Pulmonary artery endothelial cell (primary cell): ENCODE measurements around the gene BICD1. TPM values are rescaled to one million over a fixed set of nuclear protein-coding genes. Genes with fewer than 3 reads are reported as not detected.

ENCODE experiments used
- DNase-seq: peaks from one replicate; pipeline ENCODE4 v3.0.0-alpha.2; 2011; ENCODE audit warnings: low read depth, low spot score
- total RNA-seq: library from RNA; depleted of rRNA; stranded (reverse); fragments of >200 nt; gene quantifications from 2 replicates; pipeline ENCODE4 v1.2.3, GENCODE V29; 2014

Gene BICD1
- total RNA-seq, 1 donor from 2014 or later: 8.2 TPM

DNA sequence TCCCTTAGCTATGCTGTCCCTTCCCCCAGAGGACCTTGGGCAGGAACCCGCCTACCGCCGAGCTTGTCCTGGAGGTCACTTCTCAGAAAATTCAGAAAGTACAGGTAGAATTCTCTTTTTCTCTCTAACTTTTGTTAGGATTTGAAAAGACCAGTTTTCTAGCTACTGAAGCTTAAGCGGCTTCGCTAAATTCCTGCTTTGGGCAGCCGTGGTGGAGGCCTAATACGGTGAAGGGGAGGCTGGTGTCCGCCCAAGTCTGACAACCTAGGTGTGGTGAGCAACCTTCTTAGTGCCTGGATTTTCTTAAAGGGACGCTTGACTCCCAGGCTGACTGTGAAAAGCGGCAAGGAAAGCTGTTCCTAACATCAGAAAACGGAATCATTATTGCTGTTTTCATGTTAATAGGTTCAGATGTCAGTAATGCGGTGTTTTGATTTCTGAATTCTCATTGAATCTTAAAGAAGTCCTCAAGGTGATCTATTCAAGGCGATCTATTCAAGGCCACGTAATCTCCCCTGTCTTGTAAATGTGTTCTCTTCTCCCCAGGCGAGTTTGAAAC is 293.5 kb downstream of the BICD1 start:
- DNase-seq: no peak

DNA sequence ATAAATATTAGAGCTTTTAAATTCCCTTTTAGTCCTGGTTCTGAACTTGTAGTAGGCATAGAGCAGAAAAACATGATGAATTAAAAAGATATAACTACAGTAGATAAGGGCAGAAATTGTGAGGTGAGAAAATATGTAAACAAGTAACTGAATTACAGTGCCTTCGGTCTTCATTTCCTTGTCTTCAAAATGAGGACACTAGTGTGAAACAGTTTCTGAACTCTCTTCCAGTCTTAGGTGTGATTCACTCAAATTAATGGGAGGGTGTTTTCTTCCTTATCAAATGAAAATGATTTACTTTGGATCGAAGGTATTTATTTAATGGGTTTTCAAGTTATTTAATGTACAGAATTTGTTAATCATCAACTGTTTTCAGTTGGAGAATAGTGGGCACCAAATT is 294.2 kb downstream of the BICD1 start:
- no peak for DNase-seq

DNA sequence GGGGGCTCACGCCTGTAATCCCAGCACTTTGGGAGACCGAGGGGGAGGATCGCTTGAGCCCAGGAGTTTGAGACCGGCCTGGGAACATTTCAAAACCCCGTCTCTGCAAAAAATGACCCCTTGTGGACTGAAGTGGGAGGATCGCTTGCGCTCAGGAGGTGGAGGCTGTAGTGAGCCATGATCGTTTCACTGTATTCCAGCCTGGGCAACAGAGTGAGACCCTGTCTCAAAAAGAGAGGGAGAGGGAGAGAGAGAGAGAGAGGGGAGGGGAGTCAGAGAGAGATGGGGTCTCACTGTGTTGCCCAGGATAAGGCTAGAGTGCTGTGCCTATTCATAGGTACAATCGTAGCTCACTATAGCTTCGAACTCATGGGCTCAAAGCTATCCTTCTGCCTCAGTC is 295.5 kb downstream of the BICD1 start:
- no peak for DNase-seq

DNA sequence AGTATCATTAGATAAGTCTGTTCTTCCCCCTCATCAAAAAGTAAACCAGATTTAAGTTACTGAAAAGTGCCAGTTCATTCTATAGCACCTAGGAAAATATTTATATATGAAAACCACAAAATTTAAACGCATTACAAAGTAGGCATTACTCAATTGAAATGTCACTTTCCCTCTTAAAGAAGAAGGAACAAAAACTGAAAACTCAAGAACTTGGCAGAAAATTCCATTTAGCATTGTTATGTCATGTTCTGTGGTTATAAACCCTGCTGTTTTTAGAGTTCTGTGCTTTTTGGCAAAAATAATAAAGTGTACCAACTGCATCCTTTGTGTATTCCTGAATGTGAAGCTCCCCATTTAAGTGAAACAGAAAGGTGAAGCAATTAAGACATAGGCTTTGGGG is 296.3 kb downstream of the BICD1 start:
- DNase-seq: no peak

DNA sequence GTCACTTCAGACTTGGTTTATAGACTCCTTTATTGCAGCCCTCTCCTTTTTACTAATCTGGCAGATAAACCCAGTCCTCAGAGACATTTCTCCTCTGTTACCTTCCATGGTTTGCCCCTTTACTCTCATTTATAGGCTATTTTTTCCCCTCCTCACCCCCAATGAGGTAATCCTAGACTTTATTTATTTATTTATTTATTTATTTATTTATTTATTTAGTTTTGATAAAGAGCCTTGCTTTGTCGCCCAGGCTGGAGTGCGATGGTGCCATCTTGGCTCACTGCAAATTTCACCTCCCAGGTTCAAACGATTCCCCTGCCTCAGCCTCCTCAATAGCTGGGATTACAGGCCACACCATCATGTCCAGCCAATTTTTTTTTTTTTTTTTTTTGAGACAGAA is 301.1 kb downstream of the BICD1 start:
- no peak for DNase-seq

DNA sequence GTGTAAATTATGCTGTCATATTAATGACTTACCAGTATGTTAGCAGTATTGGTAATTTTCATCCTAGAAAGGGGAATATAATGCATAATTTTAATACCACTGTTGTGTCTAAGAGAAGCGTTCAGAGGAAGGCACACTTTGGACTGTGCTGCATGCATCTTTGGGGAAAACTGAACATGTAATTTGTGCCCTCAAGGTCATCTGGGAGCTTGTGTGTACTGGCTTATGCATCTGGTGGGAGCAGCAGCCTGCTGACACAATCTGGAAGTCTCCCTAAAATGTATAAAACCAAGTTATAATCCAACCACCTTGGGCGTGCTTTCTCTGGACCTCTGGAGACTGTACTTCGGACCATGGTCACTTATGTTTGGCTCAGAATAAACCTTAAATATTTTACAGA is 306.8 kb downstream of the BICD1 start:
- DNase-seq: no peak

DNA sequence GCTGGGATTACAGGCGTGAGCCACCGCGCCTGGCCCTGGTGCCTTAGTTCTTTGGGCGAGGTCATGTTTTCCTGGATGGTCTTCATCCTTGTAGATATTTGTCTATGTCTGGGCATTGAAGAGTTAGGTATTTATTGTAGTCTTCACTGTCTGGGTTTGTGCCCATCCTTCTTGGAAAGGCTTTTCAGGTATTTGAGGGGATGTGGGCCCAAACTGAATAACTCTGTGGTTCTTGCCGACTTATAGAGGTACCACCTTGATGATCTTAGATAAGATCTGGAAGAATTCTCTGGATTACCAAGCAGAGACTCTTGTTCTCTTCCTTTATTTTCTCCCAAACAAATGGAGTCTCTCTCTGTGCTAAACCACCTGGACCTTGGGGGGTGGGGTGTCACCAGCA is 311.6 kb downstream of the BICD1 start:
- no peak for DNase-seq

DNA sequence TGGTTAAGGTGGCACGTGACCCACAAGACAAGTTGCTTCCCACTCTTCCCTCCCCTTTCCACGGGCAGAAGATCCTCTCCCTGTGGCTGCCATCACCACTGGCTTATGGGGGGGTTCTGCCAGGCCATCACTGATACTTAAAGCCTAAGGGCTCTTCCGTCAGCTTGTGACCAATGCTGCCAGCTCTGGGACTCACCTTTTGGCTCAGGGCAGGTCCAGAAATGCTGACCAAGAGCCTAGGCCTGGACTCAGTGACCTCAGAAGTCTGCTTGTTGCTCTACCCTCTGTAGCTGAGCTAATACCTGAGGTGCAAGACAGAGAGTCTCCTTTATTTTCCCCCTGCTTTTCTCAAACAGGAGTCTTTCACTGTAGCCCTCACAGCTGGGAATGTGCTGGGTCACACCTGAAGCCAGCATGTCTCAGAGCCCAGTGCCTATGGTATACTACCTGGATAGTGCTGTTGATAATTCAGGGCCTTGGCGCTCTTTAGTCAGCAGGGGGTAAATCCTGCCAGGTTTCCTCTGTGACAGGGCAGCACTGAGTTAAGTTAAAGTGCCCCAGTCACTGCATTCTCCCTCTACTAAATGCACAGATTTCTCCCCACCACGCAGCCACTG is 312.4 kb downstream of the BICD1 start:
- DNase-seq: no peak

DNA sequence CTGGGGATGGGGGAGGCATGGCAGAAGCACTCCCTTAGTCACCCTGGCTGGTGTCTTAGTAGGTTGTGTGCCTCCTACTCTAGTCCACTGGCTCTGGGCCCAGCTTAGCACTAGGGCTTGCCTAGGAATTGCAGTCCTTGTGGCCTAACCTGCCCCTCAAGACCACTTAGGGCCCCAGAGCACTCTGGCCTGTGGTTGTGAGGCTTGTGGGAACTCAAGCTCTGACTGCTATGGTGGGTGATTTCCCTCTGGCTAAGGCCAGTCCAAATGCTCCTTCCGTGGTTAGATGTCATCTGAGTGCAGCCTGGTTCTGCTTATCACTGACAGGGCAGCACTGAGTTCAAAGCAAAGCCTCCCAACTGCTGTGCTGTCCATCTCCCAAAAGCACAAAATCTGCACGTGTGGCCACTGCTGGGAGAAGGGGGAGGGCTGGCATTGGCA is 312.9 kb downstream of the BICD1 start:
- DNase-seq: no peak

DNA sequence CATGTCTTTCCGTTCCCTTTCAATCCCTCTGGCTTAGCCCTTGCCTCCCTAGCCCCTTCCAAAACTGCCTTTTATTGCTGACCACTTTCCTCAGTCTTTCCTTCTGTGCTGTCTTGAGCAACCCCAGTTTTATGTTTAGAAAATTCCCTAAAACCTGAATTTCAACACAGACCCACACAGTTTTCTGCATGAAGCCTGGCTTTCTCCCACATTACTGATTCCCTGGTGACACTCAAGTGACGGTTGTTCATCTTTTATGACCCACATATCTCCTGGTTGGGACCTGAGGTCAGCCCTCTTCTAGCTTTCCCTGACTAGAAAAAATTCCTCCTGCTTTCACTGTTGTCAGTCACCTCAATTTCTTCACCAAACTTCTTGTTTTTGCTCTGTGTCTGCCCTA is 313.7 kb downstream of the BICD1 start:
- no peak for DNase-seq

DNA sequence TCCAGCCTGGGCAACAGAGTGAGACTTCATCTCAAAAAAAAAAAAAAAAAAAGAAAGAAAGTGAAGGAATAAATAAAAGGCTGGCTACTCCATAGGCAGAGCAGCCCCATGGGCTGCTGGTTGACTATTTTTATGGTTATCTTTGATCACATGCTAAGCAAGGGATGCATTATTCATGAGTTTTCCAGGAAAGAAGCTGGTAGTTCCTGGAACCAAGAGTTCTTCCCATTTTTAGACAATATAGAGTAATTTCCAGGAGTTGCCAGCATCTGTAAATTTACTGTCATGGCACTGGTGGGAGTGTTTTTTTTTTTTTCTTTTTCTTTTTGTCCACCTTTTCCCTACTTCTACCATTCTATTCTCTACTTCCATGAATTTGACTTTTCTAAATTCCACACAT is 316.9 kb downstream of the BICD1 start:
- DNase-seq: no peak

DNA sequence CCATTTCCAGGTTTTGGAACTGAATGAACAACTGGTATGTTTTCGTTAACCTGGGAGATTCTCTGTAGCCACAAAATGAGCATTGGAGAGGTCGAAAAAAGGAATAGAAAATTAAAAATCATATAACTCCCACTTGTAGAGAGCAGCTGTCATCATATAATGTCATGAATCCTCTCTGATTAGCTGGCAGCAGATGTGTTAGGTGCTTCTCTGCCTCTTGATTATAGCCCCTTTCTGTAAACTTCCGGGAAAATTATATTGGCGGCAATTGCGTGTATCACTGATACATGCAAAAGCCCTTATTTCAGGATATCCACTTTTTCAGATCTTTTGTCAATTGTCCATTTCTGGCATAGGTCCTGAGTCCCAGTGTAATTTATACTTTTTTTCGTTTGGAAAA is 324.4 kb downstream of the BICD1 start:
- DNase-seq: no peak

Other genes starting within 250 kb of the BICD1 start
- 69.0 and 106 TPM in 2 replicates for gene RESF1, start 147.4 kb upstream of the BICD1 start, total RNA-seq